GM10248 (cell line): ENCODE results near the gene CLDN1.
"Not testable (repeated sequence)": the region's sequence is repeated elsewhere in the genome, so short reads cannot be mapped to it uniquely, and the experiment has no call there.

Source experiments
- CTCF ChIA-PET: fragments of 300-600 bp; sonication (Branson Sonifier 250); formaldehyde crosslinking; extraction: SDS; loops from one replicate; lab custom pipeline; 2021; ENCODE audit warnings: antibody characterized with exemption; lab: Yijun Ruan, JAX
- POLR2A ChIA-PET: fragments of 350-650 bp; sonication (Branson Sonifier 250); formaldehyde crosslinking; extraction: SDS; loops from one replicate; lab custom pipeline; 2020; ENCODE audit warnings: antibody characterized with exemption; lab: Yijun Ruan, JAX
- DNase-seq: peaks from one replicate; pipeline ENCODE4 v3.0.0; 2012; ENCODE audit errors: extremely low spot score
- CTCF ChIP-seq: IDR thresholded peaks from 2 replicates; pipeline ENCODE4 v1.5.1; 2012; ENCODE audit warnings: mild to moderate bottlenecking, low read depth; ENCODE audit errors: extremely low read depth, missing control alignments, control extremely low read depth

CLDN1 gene

GRCh38 chr3:190281308-190282051 lies 40.8 kb downstream of the CLDN1 start:
- ChIA-PET CTCF (interaction anchor here (1.0 to 1.5 kb wide), 2 partner anchors 9 to 41 kb away, joined by 3 read pairs; no protein-coding TSS in a partner anchor), POLR2A (no interaction called here)
- no peak for TF ChIP-seq CTCF
- no peak for DNase-seq

GRCh38 chr3:190279690-190280089 lies 42.6 kb downstream of the CLDN1 start:
- no peak for DNase-seq
- no peak for TF ChIP-seq CTCF
- ChIA-PET POLR2A (no interaction called here), CTCF (interaction anchor here (1.2 to 2.1 kb wide), 3 partner anchors 16 to 58 kb away, joined by 3 to 5 read pairs (median 3); no protein-coding TSS in a partner anchor)

GRCh38 chr3:190272747-190273146 lies 49.5 kb downstream of the CLDN1 start:
- TF ChIP-seq CTCF: no peak
- no peak for DNase-seq
- ChIA-PET CTCF (interaction anchor here (0.7 to 1.0 kb wide), 2 partner anchors 48 to 73 kb away, joined by 3 read pairs; no protein-coding TSS in a partner anchor), POLR2A (no interaction called here)

- ChIA-PET POLR2A (no interaction called here), CTCF (no interaction called here)
- no peak for DNase-seq
- no peak for TF ChIP-seq CTCF
These were observed 53.1 kb downstream of the CLDN1 start for GRCh38 chr3:190269101-190269500.

- CTCF ChIA-PET, DNase-seq, POLR2A ChIA-PET: not testable (repeated sequence)
These were observed 54.8 kb downstream of the CLDN1 start for GRCh38 chr3:190267464-190267863.

- no peak for DNase-seq
- ChIA-PET POLR2A (no interaction called here), CTCF (interaction anchor here (1.4 kb wide), 1 partner anchor 73 kb away, joined by 4 read pairs; no protein-coding TSS in a partner anchor)
- TF ChIP-seq CTCF: no peak
These were observed 55.3 kb downstream of the CLDN1 start for GRCh38 chr3:190266913-190267290.

GRCh38 chr3:190266265-190266912 lies 55.9 kb downstream of the CLDN1 start:
- ChIA-PET CTCF (interaction anchor here (1.4 kb wide), 1 partner anchor 73 kb away, joined by 4 read pairs; no protein-coding TSS in a partner anchor), POLR2A (interaction anchor here (0.5 kb wide), 1 partner anchor 10 kb away, joined by 4 read pairs; no protein-coding TSS in a partner anchor)
- TF ChIP-seq CTCF: no peak
- no peak for DNase-seq
